Astrocyte (in vitro differentiated cells and primary cell): ENCODE measurements around the gene LGALS3.

Experiments
- CTCF ChIP-seq: IDR thresholded peaks from 2 replicates; pipeline ENCODE4 v1.5.1; 2011; ENCODE audit warnings: low read depth, mild to moderate bottlenecking, inconsistent platforms, low read length, moderate library complexity; ENCODE audit not compliant: insufficient read depth
- EZH2 ChIP-seq: IDR thresholded peaks from 2 replicates; pipeline ENCODE4 v1.6.1; 2012; ENCODE audit warnings: mild to moderate bottlenecking, low read length, inconsistent platforms; ENCODE audit not compliant: insufficient read depth

- TF ChIP-seq CTCF (no peak), EZH2 (no peak)
Observed at GRCh38 chr14:55158412-55158811, 29.4 kb downstream of the LGALS3 start.
